Measurements from ENCODE around the gene LRP8. TPM values are rescaled to one million over a fixed set of nuclear protein-coding genes. Genes with fewer than 3 reads are reported as not detected.

The LRP8 gene
- total and polyA plus RNA-seq, 2 of the 13 experiments (the other 11 are each of a cell fraction or from before 2014, with no cell fraction given) = 17.3 to 17.4 TPM

DNA sequence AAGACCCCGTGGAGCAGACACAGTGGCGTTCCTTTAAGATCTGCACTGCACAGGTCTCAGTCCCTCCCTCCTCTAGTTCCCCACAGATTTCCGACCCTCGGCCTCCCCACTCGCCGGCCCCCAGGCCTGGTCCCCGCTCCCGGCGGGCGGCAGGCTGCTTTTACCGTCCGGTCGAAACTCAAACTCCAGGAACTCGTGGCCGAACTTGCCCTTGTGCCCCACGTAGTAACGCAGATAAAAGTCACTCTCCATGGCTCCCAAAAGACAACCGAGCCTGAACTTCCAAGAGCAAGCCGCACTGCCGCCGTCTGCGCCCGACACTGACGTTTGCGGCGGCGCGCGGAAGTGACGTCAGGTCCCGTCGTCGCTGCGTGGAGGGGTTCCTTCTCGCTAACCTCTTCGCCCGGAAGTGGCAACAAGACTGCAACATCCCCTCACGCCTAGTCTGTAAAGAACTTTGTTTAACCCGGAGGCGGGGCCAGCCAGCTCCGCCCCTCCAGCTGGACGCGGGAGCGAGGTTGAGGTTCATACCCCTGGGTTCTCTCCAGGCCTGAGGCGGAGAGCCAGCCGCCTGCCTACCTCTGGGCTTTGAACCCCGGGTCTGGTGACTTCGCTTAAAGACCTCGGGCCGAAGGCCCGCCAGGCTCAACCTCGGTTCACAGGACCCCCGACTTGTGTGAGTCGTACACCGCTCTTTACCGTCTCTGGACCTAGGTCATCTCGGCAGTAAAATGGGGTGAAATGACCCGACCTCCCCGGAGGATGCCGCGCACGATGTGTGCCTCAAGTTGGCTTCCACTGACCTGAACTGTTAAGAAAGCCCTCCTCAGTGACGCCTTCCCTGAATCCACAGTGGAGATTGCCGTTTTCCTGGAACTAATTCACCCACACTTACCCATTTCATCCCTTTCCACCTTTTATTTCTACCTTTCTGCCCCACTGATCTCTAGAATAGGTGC is 89.4 kb downstream of the LRP8 start, which contains the start of gene MAGOH (continued):
- TF ChIP-seq ARID4A (CRISPR knock-in tag; IDR thresholded peaks at IDR 0.05; ENCODE audit: borderline replicate concordance) (peak; percentile 97), MIER3 (CRISPR knock-in tag; IDR thresholded peaks at IDR 0.05; ENCODE audit: borderline replicate concordance) (peak; percentile 41; the same call in 1 of the 2 replicates), KDM5B (CRISPR knock-in tag; IDR thresholded peaks at IDR 0.05; ENCODE audit: borderline replicate concordance) (peak; percentile 96), ZNF17 (CRISPR knock-in tag; IDR thresholded peaks at IDR 0.05) (no peak), ZNF83 (CRISPR knock-in tag; IDR thresholded peaks at IDR 0.05; ENCODE audit: borderline replicate concordance) (0 out of 2 replicates have a peak, but pooled peaks have one; percentile 34), PAX8 (CRISPR knock-in tag; IDR thresholded peaks at IDR 0.05; ENCODE audit: borderline replicate concordance) (no peak), ZNF510 (CRISPR knock-in tag; IDR thresholded peaks at IDR 0.05; ENCODE audit: low read depth) (peak; percentile 54; the same call in 1 of the 2 replicates), ZNF768 (CRISPR knock-in tag; IDR thresholded peaks at IDR 0.05) (0 out of 2 replicates have a peak, but pooled peaks have one; percentile 41), TBX2 (CRISPR knock-in tag; IDR thresholded peaks at IDR 0.05; ENCODE audit: borderline replicate concordance) (peak; percentile 84), HDAC6 (IDR thresholded peaks at IDR 0.05; ENCODE audit: low read depth, low read length) (no peak), DNMT3B (CRISPR knock-in tag; conservative IDR thresholded peaks at IDR 0.05) (no peak), ZFYVE20 (CRISPR knock-in tag; IDR thresholded peaks at IDR 0.05; ENCODE audit: borderline replicate concordance, low read depth) (no peak), ZNF772 (CRISPR knock-in tag; IDR thresholded peaks at IDR 0.05) (peak; percentile 73), FOXJ3 (CRISPR knock-in tag; IDR thresholded peaks at IDR 0.05; ENCODE audit: borderline replicate concordance) (peak; percentile 75; the same call in 1 of the 2 replicates), CEBPB (IDR thresholded peaks at IDR 0.05; ENCODE audit: borderline replicate concordance, low read depth, low read length) (peak; percentile 64; the same call in 1 of the 2 replicates), ZNF253 (CRISPR knock-in tag; IDR thresholded peaks at IDR 0.05; ENCODE audit: borderline replicate concordance) (no peak), ZNF781 (CRISPR knock-in tag; IDR thresholded peaks at IDR 0.05; ENCODE audit: borderline replicate concordance, not compliant biosample characterization) (no peak), NRL (CRISPR knock-in tag; IDR thresholded peaks at IDR 0.05; ENCODE audit: borderline replicate concordance) (peak; percentile 81), E2F1 (CRISPR knock-in tag; IDR thresholded peaks at IDR 0.05) (peak; percentile 69)
- TF ChIP-seq, protein P1, sequence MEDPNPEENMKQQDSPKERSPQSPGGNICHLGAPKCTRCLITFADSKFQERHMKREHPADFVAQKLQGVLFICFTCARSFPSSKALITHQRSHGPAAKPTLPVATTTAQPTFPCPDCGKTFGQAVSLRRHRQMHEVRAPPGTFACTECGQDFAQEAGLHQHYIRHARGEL (CRISPR knock-in tag; IDR thresholded peaks at IDR 0.05) = no peak
- TF ChIP-seq, protein P2, sequence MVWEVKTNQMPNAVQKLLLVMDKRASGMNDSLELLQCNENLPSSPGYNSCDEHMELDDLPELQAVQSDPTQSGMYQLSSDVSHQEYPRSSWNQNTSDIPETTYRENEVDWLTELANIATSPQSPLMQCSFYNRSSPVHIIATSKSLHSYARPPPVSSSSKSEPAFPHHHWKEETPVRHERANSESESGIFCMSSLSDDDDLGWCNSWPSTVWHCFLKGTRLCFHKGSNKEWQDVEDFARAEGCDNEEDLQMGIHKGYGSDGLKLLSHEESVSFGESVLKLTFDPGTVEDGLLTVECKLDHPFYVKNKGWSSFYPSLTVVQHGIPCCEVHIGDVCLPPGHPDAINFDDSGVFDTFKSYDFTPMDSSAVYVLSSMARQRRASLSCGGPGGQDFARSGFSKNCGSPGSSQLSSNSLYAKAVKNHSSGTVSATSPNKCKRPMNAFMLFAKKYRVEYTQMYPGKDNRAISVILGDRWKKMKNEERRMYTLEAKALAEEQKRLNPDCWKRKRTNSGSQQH (CRISPR knock-in tag; IDR thresholded peaks at IDR 0.05; ENCODE audit: low read depth) = peak; percentile 72; the same call in 1 of the 2 replicates
